ENCODE data around the gene NFATC2IP.
"Not testable (repeated sequence)": the region's sequence is repeated elsewhere in the genome, so short reads cannot be mapped to it uniquely, and the experiment has no call there.

Gene NFATC2IP

DNA sequence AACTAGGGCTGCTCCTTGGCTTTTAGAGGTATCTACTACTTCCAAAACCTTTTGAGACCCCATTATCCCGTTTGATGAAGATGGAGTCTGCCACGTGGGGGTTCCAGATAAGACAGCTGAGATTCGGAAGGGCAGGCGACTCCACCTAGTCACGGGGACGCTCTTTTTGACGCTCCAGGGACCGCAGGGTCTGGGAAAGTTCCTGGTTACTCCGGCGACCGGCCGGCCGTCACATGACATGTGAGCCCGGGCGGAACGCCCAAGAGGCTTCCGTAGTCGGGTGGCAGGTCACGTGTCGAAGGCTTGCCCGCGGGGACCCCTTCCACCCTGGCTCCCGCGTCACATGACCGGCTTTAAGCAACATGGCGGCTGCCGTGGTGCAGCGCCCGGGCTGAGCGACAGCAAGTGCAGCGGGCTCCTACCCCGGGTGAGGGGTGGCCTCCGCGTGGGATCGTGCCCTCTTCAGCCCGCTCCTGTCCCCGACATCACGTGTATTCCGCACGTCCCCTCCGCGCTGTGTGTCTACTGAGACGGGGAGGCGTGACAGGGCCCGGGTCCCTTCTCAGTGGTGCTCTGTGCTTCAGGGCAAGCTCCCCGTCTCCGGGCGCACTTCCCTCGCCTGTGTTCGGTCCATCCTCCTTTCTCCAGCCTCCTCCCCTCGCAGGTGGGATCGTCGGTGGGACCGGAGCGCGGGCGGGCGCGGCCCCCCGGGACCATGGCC is 23.9 kb downstream of the NFATC2IP start, which contains the start of gene SPNS1:
TSS of gene SPNS1 (plus strand) at position 342 of the 721 bp plus-strand sequence. CDS start at position 716, 374 bp downstream.
- DNase-seq = peak; percentile 94 to 97

DNA sequence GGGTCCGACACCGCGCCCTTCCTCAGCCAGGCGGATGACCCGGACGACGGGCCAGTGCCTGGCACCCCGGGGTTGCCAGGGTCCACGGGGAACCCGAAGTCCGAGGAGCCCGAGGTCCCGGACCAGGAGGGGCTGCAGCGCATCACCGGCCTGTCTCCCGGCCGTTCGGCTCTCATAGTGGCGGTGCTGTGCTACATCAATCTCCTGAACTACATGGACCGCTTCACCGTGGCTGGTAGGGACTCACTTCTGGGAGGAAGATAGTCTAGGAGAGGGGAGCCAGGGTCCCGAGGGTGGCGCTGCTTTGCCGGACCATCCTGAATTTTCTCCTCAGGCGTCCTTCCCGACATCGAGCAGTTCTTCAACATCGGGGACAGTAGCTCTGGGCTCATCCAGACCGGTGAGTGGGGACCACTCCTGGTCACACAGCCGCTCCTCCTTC is 24.4 kb downstream of the NFATC2IP start:
- DNase-seq = no peak

DNA sequence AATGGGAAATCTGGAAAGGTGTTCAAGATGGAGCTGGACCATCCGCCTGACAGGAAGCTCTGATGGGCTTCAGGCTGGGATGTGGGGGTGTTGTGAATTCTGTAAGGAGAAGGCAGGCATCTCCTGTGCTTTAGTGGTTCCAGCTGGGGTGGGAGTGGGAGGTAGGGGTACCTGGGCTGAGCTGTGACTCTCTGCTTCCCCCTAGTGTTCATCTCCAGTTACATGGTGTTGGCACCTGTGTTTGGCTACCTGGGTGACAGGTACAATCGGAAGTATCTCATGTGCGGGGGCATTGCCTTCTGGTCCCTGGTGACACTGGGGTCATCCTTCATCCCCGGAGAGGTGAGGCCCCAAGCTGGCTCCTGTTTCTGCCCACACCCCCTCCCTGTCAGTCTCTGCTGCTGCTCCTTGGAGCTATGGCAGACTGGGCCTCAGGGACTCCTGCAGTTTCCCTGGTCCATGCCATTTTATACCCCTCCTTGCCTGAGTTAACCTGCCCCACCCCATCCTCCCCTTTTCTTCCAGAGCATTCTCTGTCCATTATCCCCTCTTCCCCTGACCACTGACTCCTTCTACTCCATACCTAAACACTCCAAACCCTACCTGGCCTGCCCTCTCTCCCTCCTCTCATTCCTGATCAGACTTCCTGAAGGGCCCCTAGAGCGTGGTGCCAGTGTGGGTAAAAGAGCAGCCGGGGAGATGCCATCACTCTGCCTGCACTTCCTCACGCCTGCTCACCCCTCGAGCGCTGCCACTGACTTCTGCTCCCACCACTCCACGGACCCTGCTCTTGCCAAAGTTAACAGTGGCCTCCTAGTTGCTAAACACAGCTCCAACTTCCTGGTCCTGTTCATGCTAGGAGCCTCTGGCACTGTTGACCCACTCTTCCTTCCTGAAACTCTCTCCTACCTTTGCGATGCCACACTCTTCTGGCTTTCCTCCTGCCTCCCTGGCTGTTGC is 27.2 kb downstream of the NFATC2IP start:
- DNase-seq = peak in 1 of 2 experiments; percentile 5

DNA sequence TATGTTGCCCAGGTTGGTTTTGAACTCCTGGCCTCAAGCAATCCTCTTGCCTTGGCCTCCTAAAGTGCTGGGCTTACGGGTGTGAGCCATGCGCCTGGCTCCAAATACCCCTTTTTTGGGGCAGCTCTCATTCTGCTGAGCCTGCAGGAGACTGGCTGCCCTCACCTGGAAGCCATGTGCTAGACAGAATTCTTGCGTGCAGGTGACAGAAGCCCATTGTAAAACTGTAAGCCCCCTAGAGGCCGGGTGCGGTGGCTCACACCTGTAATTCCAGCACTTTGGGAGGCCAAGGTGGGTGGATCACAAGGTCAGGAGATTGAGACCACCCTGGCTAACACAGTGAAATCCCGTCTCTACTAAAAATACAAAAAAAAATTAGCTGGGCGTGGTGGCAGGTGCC is 29.6 kb downstream of the NFATC2IP start:
- DNase-seq = not testable (repeated sequence)

DNA sequence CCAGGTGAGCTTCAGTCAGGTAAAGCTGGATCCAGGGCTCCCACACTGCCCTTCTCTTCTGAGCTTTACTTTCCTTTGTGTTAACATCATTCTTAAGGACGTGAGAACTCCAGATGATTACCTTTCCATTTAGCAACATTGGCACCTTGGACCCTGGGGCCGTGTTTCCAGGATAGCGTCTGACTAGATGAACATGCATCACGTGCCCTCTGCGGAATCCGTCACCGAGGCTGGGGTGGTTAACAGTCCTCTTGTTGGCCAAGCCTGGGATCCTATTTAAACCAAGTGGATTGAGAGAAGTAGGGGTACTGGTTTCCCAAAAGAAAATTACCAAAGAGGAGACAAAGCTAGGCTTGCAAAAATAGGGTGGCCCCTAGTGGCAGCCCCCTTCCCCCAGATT is 30.2 kb downstream of the NFATC2IP start:
- no peak for DNase-seq

- no peak for DNase-seq
Measured at GRCh38 chr16:28981517-28981916, 30.8 kb downstream of the NFATC2IP start.

DNA sequence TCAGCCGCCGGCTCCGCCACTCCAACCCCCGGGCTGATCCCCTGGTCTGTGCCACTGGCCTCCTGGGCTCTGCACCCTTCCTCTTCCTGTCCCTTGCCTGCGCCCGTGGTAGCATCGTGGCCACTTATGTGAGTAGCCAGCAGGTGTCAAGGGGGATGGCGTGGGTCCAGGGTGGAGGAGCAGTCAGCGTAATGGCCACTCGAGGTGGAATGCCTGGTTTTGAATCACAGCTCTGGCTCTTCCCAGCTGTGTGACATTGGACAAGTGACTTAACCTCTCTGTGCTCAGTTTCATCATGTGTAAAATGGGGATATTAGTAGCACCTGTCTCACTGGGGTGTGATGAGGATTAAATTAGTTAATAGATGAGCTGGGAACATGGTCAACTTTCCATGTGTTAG is 31.7 kb downstream of the NFATC2IP start:
- no peak for DNase-seq

DNA sequence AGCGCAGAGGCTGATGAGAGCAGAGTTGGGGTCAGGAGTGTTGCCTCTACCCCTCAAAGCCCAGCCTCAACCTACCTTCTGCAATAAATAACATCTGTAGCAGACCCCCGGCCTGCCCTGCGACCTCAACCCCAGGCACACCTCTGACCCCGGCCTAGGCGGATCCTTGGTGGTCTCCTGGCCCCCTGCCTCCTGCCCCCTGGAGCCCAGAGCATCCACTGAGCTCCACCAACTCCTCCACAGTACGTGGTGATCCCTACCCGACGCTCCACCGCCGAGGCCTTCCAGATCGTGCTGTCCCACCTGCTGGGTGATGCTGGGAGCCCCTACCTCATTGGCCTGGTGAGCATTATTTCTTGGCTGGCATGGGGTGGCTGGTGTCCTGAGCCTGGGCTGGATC is 32.2 kb downstream of the NFATC2IP start:
- no peak for DNase-seq

DNA sequence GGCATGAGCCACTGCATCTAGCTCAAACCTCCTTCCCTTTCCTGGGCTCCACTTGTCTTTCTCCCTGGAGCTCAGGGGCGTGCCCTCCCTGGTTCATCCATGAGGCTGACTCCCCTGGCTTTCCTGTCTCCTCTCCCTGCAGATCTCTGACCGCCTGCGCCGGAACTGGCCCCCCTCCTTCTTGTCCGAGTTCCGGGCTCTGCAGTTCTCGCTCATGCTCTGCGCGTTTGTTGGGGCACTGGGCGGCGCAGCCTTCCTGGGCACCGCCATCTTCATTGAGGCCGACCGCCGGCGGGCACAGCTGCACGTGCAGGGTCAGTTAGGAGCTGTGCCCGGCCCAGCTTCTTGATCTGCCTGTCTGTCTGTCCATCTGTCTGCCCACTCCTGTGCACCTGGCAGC is 32.9 kb downstream of the NFATC2IP start:
- no peak for DNase-seq

DNA sequence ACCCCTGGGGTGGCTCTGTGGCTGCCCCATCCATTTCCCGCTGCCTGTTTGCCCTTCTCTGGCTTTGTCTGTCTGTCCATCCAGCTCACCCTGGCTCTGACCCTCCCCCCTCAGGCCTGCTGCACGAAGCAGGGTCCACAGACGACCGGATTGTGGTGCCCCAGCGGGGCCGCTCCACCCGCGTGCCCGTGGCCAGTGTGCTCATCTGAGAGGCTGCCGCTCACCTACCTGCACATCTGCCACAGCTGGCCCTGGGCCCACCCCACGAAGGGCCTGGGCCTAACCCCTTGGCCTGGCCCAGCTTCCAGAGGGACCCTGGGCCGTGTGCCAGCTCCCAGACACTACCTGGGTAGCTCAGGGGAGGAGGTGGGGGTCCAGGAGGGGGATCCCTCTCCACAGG is 33.4 kb downstream of the NFATC2IP start:
- DNase-seq = no peak

DNA sequence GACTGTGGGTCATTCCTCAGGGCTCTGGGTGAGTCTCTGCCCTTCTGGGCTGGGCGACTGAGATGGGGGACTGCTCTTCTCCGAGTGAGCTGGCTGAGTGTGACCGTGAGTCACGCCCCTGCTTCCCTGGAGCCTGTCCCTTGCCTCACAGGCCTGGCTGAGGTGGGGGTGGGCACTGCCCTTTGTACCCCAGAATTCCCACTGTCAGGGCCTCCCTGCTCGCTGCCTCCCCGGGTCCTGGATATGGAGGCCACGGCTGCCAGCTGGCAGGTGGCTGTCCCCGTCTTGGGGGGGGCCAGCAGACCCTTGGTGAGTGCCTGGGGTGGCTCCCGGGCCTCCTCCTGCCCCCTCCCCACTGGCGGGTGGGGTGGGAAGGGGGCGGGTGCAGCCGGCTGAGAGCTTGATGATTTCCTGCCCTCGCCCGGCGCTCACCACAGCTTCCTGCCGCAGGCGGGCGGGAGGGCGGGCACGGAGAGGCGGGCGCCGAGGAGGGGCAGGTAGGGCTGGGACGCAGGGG is 33.9 kb downstream of the NFATC2IP start, which contains the start of gene LAT:
TSS of gene LAT (plus strand) at position 434 of the 517 bp plus-strand sequence. CDS start 366 bp downstream, outside the sequence.
- no peak for DNase-seq

GRCh38 chr16:28985211-28986041 is 34.7 kb downstream of the NFATC2IP start:
- no peak for DNase-seq

DNA sequence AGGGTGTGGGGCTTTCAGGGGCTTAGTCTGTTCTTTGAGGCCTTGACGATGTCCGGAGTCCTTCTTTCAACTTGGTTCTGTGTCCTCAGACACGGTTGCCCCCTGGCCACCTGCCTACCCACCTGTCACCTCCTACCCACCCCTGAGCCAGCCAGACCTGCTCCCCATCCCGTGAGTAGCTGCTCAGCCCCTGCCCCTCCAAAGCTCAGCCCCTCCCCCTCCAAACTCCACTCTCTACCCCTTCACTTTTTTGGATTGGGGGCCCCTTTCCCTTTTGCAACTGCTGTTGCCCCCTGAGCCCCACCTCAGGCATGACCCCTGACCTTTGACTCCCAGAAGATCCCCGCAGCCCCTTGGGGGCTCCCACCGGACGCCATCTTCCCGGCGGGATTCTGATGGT is 35.3 kb downstream of the NFATC2IP start:
- DNase-seq = no peak

- no peak for DNase-seq
Measured at GRCh38 chr16:28986492-28986891, 35.8 kb downstream of the NFATC2IP start.

DNA sequence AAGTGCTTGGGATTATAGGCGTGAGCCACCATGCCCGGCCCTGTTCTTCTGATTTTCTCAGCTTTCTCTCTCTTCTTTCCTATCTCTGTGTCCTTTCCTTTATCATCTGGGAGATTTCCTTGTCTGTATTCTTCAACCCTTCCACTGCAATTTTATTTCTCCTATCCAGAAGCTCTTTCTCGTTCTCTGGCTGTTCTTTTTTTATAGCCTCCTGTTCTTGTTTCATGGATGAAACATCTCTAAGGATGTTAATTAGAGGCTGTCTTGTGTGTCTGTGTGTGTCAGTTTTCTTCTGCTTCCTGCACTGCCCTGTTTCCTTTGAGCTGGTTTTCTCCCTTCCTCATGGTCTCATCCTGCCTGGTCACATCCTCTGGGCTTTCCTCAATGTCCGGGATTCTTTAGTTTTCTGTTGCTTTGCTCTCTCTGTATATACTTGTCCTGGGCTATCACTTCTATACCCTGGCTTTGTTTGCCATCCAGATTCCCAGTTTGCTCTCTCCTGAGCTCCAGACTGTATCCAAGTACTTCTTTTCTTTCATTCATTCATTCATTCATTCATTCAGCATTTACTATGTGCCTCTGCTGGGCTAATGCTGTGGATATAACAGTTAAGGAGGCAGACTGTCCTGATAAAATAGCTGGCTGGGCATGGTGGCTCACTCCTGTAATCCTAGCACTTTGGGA is 36.6 kb downstream of the NFATC2IP start:
- no peak for DNase-seq

DNA sequence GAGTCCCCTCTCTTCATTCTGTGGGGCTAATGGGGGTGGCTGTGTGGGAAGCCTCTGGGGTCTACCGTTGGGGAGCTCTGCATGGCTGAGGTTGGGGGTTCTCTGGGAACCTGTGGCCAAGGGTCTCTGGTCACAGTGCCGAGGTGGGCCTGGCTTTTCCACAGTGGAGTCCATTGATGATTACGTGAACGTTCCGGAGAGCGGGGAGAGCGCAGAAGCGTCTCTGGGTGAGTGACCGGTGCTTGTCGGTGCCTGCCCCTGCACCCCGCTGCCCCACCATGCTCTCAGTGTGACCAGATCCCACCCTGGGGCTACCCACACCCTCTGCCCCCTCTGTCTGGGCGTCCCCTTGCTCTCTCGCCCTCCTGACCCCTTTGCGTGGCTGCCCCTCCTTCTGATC is 38.6 kb downstream of the NFATC2IP start:
- DNase-seq = no peak

DNA sequence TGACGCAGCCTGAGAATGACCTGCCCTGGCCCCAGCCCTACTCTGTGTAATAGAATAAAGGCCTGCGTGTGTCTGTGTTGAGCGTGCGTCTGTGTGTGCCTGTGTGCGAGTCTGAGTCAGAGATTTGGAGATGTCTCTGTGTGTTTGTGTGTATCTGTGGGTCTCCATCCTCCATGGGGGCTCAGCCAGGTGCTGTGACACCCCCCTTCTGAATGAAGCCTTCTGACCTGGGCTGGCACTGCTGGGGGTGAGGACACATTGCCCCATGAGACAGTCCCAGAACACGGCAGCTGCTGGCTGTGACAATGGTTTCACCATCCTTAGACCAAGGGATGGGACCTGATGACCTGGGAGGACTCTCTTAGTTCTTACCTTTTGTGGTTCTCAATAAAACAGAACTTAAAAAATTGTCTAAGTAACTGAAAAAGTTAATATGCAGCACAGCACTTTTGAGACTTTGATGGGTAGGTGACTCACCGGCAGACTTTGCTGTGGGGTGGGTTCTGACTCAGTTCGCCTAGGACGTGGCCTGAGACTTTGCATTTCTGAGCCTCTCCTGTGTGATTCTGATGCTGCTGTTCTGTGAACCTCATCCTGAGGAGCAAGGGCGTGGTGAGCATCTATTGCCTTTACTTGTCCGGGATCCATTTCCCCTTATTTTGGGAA is 39.8 kb downstream of the NFATC2IP start:
- DNase-seq = no peak

GRCh38 chr16:28991687-28992086 is 41.0 kb downstream of the NFATC2IP start:
- DNase-seq = no peak

DNA sequence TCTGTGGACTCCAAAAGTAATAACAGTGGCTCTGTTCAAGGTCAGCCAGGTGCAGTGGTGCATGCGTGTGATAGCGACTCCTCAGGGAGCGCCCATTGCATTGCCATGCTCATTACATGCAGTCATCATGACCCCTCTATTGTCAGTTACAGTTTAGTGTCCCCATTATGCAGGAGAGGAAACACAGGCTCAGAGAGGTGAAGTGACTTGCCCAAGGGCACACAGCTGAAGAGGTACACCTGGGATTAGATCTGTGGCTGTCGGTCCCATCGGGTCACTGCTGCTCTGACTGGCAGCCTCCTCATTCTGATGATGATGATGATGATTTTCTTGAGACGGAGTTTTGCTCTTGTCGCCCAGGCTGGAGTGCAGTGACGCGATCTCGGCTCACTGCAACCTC is 41.8 kb downstream of the NFATC2IP start:
- DNase-seq = no peak

- DNase-seq = no peak
Measured at GRCh38 chr16:28998837-28999236, 48.1 kb downstream of the NFATC2IP start.

DNA sequence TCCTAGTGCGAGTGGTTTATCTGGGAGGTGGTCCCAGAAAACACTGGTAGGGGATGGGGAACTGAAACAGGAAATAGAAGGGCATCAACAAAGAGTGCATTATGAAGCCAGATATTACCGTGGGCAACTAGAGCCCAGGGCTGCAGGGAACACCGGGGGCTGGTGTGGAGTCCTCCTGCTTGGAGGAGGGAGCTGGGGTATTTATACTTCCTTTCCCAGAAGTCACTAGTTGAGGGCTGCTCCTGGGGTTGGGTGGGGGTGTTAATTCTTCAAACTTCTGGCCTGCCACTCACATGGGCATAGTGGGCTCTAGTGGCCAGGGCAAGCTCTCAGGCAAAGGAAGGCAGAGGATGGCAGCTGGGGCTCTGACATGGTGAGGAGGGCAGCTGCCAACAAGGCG is 48.8 kb downstream of the NFATC2IP start:
- DNase-seq = no peak

Data from NCI-H1930 (cell line).